ENCODE data around the gene VCL.

Gene VCL

GRCh38 chr10:73965890-73966768 lies 31.8 kb upstream of the VCL start:
- H3K4me1 Mint-ChIP-seq, result peaks cover 5% of the 10 kb centered on the region
- no peaks in the 10 kb centered on the region for H3K9me3 Mint-ChIP-seq
- no peaks in the 10 kb centered on the region for H3K36me3 Mint-ChIP-seq (ENCODE audit: low read depth)
- ATAC-seq, result no peak
- DNase-seq, result no peak
- no peak overlapping the region for H3K27ac Mint-ChIP-seq
- H3K27me3 Mint-ChIP-seq, result no peaks in the 10 kb centered on the region
- H3K4me3 Mint-ChIP-seq, result no peak overlapping the region

DNA sequence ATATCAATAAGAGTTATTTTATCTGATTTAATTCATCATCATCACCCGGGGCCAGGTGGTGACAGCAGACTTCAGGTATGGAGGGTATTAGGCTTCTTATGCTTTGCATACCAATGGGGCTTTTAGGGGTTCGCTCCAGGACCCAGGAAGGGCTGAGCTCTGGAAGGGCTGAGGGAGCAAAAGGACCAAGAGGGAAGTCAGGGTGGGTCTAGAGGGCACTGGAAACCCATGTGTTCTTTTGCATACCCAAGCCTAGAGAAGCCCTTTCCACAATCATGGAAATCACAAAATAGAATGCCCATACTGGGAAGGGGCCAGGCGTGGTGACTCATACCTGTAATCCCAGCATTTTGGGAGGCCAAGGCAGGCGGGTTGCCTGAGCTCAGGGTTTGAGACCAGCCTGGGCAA lies 30.9 kb upstream of the VCL start:
- Mint-ChIP-seq H3K4me3 (no peak overlapping the region), H3K9me3 (no peaks in the 10 kb centered on the region), H3K36me3 (ENCODE audit: low read depth) (no peaks in the 10 kb centered on the region), H3K27me3 (no peaks in the 10 kb centered on the region), H3K4me1 (peaks cover 5% of the 10 kb centered on the region), H3K27ac (no peak overlapping the region)
- ATAC-seq, result no peak
- DNase-seq, result no peak

GRCh38 chr10:73967544-73967943 lies 30.4 kb upstream of the VCL start:
- Mint-ChIP-seq H3K4me3 (no peak overlapping the region), H3K27me3 (no peaks in the 10 kb centered on the region), H3K4me1 (peaks cover 5% of the 10 kb centered on the region), H3K36me3 (ENCODE audit: low read depth) (no peaks in the 10 kb centered on the region), H3K27ac (peak overlapping the region; percentile 14), H3K9me3 (no peaks in the 10 kb centered on the region)
- DNase-seq (no peak), ATAC-seq (no peak)

DNA sequence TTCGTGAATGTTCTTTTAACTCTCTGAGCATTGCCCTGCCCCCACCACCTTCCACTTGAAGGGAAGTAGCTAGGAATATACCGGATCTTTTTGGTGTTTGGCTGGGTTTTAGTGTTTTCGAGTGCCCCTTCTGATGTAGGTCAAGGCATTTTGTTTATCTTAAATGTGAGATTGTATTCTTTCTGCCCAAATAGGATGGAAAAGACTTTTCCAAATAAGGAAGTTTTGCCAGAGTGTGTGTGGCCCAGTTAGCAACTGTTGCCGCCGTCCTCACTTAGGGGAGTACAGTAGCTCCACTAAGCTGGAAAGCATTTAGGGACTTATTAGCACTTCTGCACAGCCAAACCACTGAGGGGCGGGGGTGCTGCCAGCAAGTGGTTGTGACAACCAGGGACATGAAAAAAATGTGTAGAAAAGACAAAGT lies 29.8 kb upstream of the VCL start:
- Mint-ChIP-seq H3K9me3 (no peaks in the 10 kb centered on the region), H3K4me1 (peaks cover 5% of the 10 kb centered on the region), H3K27me3 (no peaks in the 10 kb centered on the region), H3K27ac (peak overlapping the region; percentile 14), H3K4me3 (no peak overlapping the region), H3K36me3 (ENCODE audit: low read depth) (no peaks in the 10 kb centered on the region)
- no peak for ATAC-seq
- no peak for DNase-seq

- H3K36me3 Mint-ChIP-seq (ENCODE audit: low read depth), result no peaks in the 10 kb centered on the region
- peaks cover 14% of the 10 kb centered on the region for H3K4me1 Mint-ChIP-seq
- H3K27me3 Mint-ChIP-seq, result no peaks in the 10 kb centered on the region
- no peak overlapping the region for H3K27ac Mint-ChIP-seq
- ATAC-seq, result peak; percentile 33
- DNase-seq, result no peak
- no peaks in the 10 kb centered on the region for H3K9me3 Mint-ChIP-seq
- no peak overlapping the region for H3K4me3 Mint-ChIP-seq
Observed at GRCh38 chr10:73969224-73969841, 28.6 kb upstream of the VCL start.

GRCh38 chr10:73970845-73971244 lies 27.1 kb upstream of the VCL start:
- Mint-ChIP-seq H3K9me3 (peaks cover 4% of the 10 kb centered on the region), H3K36me3 (ENCODE audit: low read depth) (no peaks in the 10 kb centered on the region), H3K4me1 (peaks cover 22% of the 10 kb centered on the region), H3K4me3 (no peak overlapping the region), H3K27me3 (no peaks in the 10 kb centered on the region), H3K27ac (no peak overlapping the region)
- DNase-seq, result no peak
- ATAC-seq, result no peak

DNA sequence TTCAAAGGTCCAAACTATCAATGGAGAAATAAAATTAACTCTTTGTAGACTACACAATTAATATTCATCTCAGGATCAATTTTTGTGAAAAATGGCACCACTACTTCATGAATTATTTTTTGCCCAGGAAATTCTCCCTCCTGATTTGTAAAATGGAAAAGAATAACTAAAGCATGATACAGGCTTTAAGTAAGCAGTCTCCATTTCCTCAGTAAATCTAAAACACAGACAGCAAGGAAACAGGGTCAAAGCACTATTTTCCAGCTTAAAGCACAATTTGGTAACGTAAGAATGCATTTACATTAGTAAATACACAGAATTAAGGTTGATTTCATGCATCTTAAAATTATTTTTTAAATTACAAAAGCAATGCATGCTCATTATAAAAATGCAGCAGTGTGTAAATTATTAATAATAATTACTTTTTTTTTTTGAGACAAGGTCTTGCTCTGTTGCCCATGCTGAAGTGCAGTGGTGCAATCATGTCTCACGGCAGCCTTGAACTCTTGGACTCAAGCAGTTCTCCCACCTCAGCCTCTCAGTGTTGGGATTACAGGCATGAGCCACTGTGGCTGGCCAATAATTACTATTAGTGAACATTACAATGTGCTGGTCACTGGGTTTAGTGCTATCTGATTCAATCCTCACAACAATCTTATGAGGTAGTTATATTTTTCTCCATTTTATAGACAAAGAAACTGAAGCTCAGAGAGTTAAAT lies 26.1 kb upstream of the VCL start:
- DNase-seq (no peak), ATAC-seq (no peak)
- H3K4me3 Mint-ChIP-seq, result no peak overlapping the region
- no peak overlapping the region for H3K27ac Mint-ChIP-seq
- no peaks in the 10 kb centered on the region for H3K27me3 Mint-ChIP-seq
- H3K9me3 Mint-ChIP-seq, result peaks cover 4% of the 10 kb centered on the region
- H3K4me1 Mint-ChIP-seq, result peaks cover 20% of the 10 kb centered on the region
- no peaks in the 10 kb centered on the region for H3K36me3 Mint-ChIP-seq (ENCODE audit: low read depth)

- Mint-ChIP-seq H3K27ac (no peak overlapping the region), H3K4me3 (no peak overlapping the region), H3K36me3 (ENCODE audit: low read depth) (no peaks in the 10 kb centered on the region), H3K27me3 (no peaks in the 10 kb centered on the region), H3K4me1 (peaks cover 20% of the 10 kb centered on the region), H3K9me3 (peaks cover 4% of the 10 kb centered on the region)
- ATAC-seq (no peak), DNase-seq (no peak)
Observed at GRCh38 chr10:73973427-73973826, 24.5 kb upstream of the VCL start.

- DNase-seq (no peak), ATAC-seq (no peak)
- Mint-ChIP-seq H3K27ac (no peak overlapping the region), H3K4me3 (no peak overlapping the region), H3K36me3 (ENCODE audit: low read depth) (no peaks in the 10 kb centered on the region), H3K4me1 (peaks cover 17% of the 10 kb centered on the region), H3K27me3 (no peaks in the 10 kb centered on the region), H3K9me3 (peaks cover 4% of the 10 kb centered on the region)
Observed at GRCh38 chr10:73974309-73974946, 23.5 kb upstream of the VCL start.

DNA sequence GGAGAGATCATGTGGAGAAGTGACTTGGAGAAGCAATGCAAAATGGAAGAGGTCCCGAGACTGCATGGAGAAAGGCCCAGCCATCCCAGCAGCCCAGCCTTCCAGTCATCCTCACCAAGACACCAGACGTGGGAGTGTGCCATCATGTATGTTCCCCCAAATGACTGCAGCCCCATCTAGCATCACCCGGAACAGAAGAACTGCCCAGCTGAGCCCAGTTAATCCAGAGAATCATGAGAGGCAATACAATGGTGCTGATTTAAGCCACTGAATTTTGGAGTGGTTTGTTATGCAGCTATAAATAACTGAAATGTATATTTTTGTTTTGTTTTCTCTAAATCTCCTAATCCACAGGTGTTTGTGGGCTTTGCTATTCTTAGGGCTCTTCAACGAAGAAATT lies 22.5 kb upstream of the VCL start:
- H3K27me3 Mint-ChIP-seq, result no peaks in the 10 kb centered on the region
- H3K4me1 Mint-ChIP-seq, result peaks cover 19% of the 10 kb centered on the region
- ATAC-seq (no peak), DNase-seq (no peak)
- no peak overlapping the region for H3K27ac Mint-ChIP-seq
- no peaks in the 10 kb centered on the region for H3K36me3 Mint-ChIP-seq (ENCODE audit: low read depth)
- no peak overlapping the region for H3K4me3 Mint-ChIP-seq
- peaks cover 4% of the 10 kb centered on the region for H3K9me3 Mint-ChIP-seq

DNA sequence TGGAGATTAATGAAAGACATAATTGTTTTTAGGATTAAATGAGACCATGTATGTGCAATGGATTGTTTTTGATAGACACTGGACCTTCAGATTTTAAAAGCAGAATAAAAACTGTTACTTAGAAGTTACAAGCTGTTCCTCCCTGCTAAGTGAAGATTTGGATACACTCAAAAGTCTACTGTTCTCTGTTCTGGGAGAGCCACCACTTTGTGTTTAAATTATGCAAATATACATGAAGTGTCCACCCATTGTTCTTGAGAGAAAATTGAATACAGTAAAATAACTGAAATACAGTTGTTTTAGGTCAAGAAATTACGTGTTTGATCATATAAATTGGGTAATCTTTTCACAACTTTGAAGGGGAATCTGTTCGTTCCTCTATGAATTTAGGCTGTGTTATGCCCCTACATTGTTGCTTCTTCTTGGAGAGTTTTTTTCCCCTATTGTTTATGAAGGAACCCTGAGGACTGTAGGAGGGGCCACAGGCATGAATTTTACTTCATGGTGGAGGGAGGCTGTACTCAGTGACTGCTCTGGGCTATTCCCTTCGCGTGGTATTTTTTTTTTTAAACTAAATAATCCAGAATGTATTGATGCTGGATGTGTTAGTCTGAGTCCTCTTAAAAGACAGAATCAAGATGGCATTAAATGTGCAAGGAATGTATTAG lies 18.6 kb upstream of the VCL start:
- Mint-ChIP-seq H3K4me3 (no peak overlapping the region), H3K36me3 (ENCODE audit: low read depth) (no peaks in the 10 kb centered on the region), H3K27me3 (no peaks in the 10 kb centered on the region), H3K27ac (no peak overlapping the region), H3K9me3 (peaks cover 4% of the 10 kb centered on the region), H3K4me1 (peaks cover 16% of the 10 kb centered on the region)
- no peak for ATAC-seq
- no peak for DNase-seq

DNA sequence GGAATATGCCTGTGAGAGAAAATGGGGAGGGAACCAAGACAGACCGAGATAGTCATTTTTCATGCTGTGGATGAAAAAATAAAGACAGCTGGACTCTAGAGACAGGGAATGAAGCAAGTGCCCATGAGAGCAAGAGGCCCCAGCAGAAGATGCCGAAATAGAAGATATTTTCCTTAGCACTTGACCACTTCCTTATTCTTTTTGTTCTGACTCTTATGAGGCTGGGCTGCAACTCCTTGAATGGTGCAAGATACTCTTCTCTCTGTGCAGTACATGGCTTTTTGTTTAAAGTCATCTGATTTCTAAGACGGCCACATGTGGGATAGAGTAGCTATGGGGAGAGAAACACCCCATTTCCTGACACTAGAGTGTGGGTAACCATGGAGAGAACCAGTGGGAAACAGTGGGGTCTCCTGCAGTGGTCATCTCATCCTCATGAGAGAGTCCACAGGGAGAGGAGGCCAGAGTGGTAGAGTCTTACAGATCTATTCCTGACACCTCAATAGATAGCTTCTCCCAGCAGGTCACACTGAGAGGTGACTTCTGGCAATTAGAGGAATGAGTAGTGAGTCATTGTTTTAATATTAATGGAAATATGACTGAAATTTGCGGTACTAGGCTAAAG lies 18.0 kb upstream of the VCL start:
- no peak for ATAC-seq
- Mint-ChIP-seq H3K27ac (no peak overlapping the region), H3K4me1 (peaks cover 11% of the 10 kb centered on the region), H3K36me3 (ENCODE audit: low read depth) (no peaks in the 10 kb centered on the region), H3K9me3 (peaks cover 4% of the 10 kb centered on the region), H3K27me3 (no peaks in the 10 kb centered on the region), H3K4me3 (no peak overlapping the region)
- DNase-seq, result no peak

GRCh38 chr10:73981812-73982211 lies 16.1 kb upstream of the VCL start:
- Mint-ChIP-seq H3K27me3 (no peaks in the 10 kb centered on the region), H3K36me3 (ENCODE audit: low read depth) (no peaks in the 10 kb centered on the region), H3K9me3 (no peaks in the 10 kb centered on the region), H3K4me1 (peaks cover 7% of the 10 kb centered on the region), H3K27ac (no peak overlapping the region), H3K4me3 (no peak overlapping the region)
- DNase-seq, result no peak
- ATAC-seq, result no peak

Data from activated naive CD8-positive, alpha-beta T cell treated with anti-CD3 and anti-CD28 coated beads, Interleukin-2, amount 50 U/mL, for 24 hours (primary cell).